Peyer's patch (tissue), 4 donors: ENCODE measurements around the gene H2AZ2.

Experiments
- CTCF ChIP-seq, 6 experiments: fragments of 450-650 bp in 4 of 6; fragments of 200-600 bp in 2 of 6; sonication (generic) in 1 of 6; IDR thresholded peaks; one replicate each; pipeline ENCODE4 v1.5.1; 2017 to 2019; ENCODE audit warnings: antibody characterized with exemption in 6 of 6, mild to moderate bottlenecking in 3 of 6, moderate library complexity in 1 of 6
- POLR2A ChIP-seq, 2 donors: fragments of 450-650 bp; IDR thresholded peaks; one replicate each; pipeline ENCODE4 v1.5.1; 2017; ENCODE audit warnings: antibody characterized with exemption in 2 of 2, mild to moderate bottlenecking in 2 of 2, moderate library complexity in 2 of 2

- TF ChIP-seq POLR2A (IDR thresholded peaks at IDR 0.05), result no peak
- TF ChIP-seq CTCF (IDR thresholded peaks at IDR 0.05), result no peak
Measured at GRCh38 chr7:44880317-44881018, 32.6 kb upstream of the H2AZ2 start.
